A549 (cell line): Measurements from ENCODE around the gene PTPRG. TPM values are rescaled to one million over a fixed set of nuclear protein-coding genes. Genes with fewer than 3 reads are reported as not detected.

Source experiments
- ATAC-seq, 2 experiments: fragments of 200-7000 bp in 1 of 2; fragments of >200 bp in 1 of 2; cut with Nextera tagmentation in 1 of 2; cut with Tn5 transposase in 1 of 2; 3 replicates each; pipeline versions ENCODE4 v1.8.0 to v1.9.1; 2018 to 2020; ENCODE audit warnings: mild to moderate bottlenecking in 1 of 2, moderate library complexity in 1 of 2
- CTCF ChIA-PET: fragments of 300-600 bp; sonication (Branson Sonifier 250); formaldehyde crosslinking; extraction: SDS; loops from one replicate; lab custom pipeline; 2021; ENCODE audit warnings: antibody characterized with exemption, inconsistent platforms; lab: Yijun Ruan, JAX
- POLR2A ChIA-PET: fragments of 350-600 bp; formaldehyde crosslinking; extraction: SDS; loops from one replicate; lab custom pipeline; 2021; ENCODE audit warnings: antibody characterized with exemption, inconsistent platforms; lab: Yijun Ruan, JAX
- DNase-seq, 2 experiments: peaks; one replicate each; pipeline versions ENCODE4 v3.0.0 to v3.0.0-alpha.2; 2011 to 2016; ENCODE audit warnings: low read depth in 1 of 2, low spot score in 1 of 2
- FAIRE-seq: peaks from 2 replicates; lab custom pipeline; 2011; peaks lifted over from hg19 to GRCh38; lab: Jason Lieb, UNC
- H3K27ac ChIP-seq, 2 experiments: fragments of >200 bp; sonication (Bioruptor Twin); formaldehyde crosslinking; 3 replicates each; pipeline ENCODE4 v1.5.1; 2016 to 2017
- H3K4me1 ChIP-seq: fragments of >200 bp; sonication (Bioruptor Twin); formaldehyde crosslinking; 3 replicates; pipeline ENCODE4 v1.6.1; 2016
- H3K4me2 ChIP-seq: fragments of >200 bp; sonication (Bioruptor Twin); formaldehyde crosslinking; 3 replicates; pipeline ENCODE4 v1.6.1; 2016
- H3K4me3 ChIP-seq: fragments of >200 bp; sonication (Bioruptor Twin); formaldehyde crosslinking; 3 replicates; pipeline ENCODE4 v1.5.1; 2016
- H3K9me3 ChIP-seq: fragments of >200 bp; sonication (Bioruptor Twin); formaldehyde crosslinking; 3 replicates; pipeline ENCODE4 v1.6.1; 2016
- CEBPB ChIP-seq, 2 experiments: fragments of >200 bp in 1 of 2; sonication (Bioruptor Twin) in 1 of 2; formaldehyde crosslinking in 1 of 2; IDR thresholded peaks; 2 replicates each; pipeline ENCODE4 v1.6.1; 2012 to 2016
- CHD4 ChIP-seq: fragments of 200-600 bp; sonication (generic); IDR thresholded peaks from 2 replicates; pipeline ENCODE4 v1.6.1; 2016; ENCODE audit warnings: antibody characterized with exemption, mild to moderate bottlenecking, borderline replicate concordance
- EHF ChIP-seq: fragments of 250-450 bp; sonication (Bioruptor Pico); IDR thresholded peaks from 2 replicates; pipeline ENCODE4 v1.5.0; 2020; ENCODE audit warnings: mild to moderate bottlenecking
- EP300 ChIP-seq, 2 experiments: fragments of >200 bp; sonication (Bioruptor Twin); formaldehyde crosslinking; IDR thresholded peaks; 2 replicates in 1 of 2; 3 replicates in 1 of 2; pipeline ENCODE4 v1.6.1; 2016 to 2017
- FOSL2 ChIP-seq, 2 experiments: fragments of 450-650 bp in 1 of 2; fragments of >200 bp in 1 of 2; sonication (Bioruptor Twin) in 1 of 2; formaldehyde crosslinking; IDR thresholded peaks; 2 replicates each; pipeline versions ENCODE4 v1.5.0 to v1.6.1; 2016 to 2020; ENCODE audit warnings: mild to moderate bottlenecking in 1 of 2, moderate library complexity in 1 of 2
- HDAC2 ChIP-seq: fragments of 200-600 bp; sonication (generic); IDR thresholded peaks from 2 replicates; pipeline ENCODE4 v1.6.1; 2016
- JUN ChIP-seq, 2 experiments: fragments of >200 bp; sonication (Bioruptor Twin); formaldehyde crosslinking; IDR thresholded peaks; 2 replicates in 1 of 2; 3 replicates in 1 of 2; pipeline ENCODE4 v1.6.1; 2016 to 2017
- NR3C1 ChIP-seq: fragments of >200 bp; sonication (Bioruptor Twin); formaldehyde crosslinking; IDR thresholded peaks from 3 replicates; pipeline ENCODE4 v1.6.1; 2017
- ZSCAN20 ChIP-seq: fragments of 250-450 bp; sonication (Bioruptor Pico); IDR thresholded peaks from 2 replicates; pipeline ENCODE4 v1.8.0; 2022; ENCODE audit warnings: mild to moderate bottlenecking, moderate library complexity
- WGBS: methylation state at CpG from one replicate; pipeline ENCODE4 v1.1.6; 2017; ENCODE audit errors: missing lambda C conversion rate; 5-methylcytosine and 5-hydroxymethylcytosine counted together
- polyA plus RNA-seq, 4 experiments: library from polyadenylated mRNA; depleted of rRNA in 3 of 4; stranded (reverse); fragments of >200 nt; fragmentation: RNase III in 1 of 4; extraction: RNeasy Plus Mini Kit Qiagen cat#74134 plus additional on column Dnase treatment in 1 of 4; gene quantifications; 2 replicates in 3 of 4; 3 replicates in 1 of 4; pipeline ENCODE4 v1.2.3, GENCODE V29; 2011 to 2017
- TF ChIP-seq, protein P1 (sequence below): fragments of >200 bp; sonication (Bioruptor Twin); formaldehyde crosslinking; IDR thresholded peaks from 3 replicates; pipeline ENCODE4 v1.5.1; 2016
- TF ChIP-seq, protein P2 (sequence below): IDR thresholded peaks from 2 replicates; pipeline ENCODE4 v1.6.1; 2012
- TF ChIP-seq, protein P3 (sequence below): IDR thresholded peaks from 2 replicates; pipeline ENCODE4 v1.6.1; 2012; ENCODE audit warnings: low read depth, borderline replicate concordance
- TF ChIP-seq, protein P4 (sequence below): fragments of 250-450 bp; sonication (Bioruptor Pico); IDR thresholded peaks from 2 replicates; pipeline ENCODE4 v1.5.0; 2021; ENCODE audit warnings: mild to moderate bottlenecking, moderate library complexity, borderline replicate concordance
- TF ChIP-seq, protein P5 (sequence below): fragments of 200-600 bp; sonication (generic); IDR thresholded peaks from 2 replicates; pipeline ENCODE4 v1.6.1; 2016; ENCODE audit warnings: antibody characterized with exemption, mild to moderate bottlenecking, moderate library complexity
- TF ChIP-seq, protein P6 (sequence below): fragments of 450-650 bp; IDR thresholded peaks from 2 replicates; pipeline ENCODE4 v1.6.1; 2014; ENCODE audit warnings: antibody characterized with exemption
- TF ChIP-seq, protein P7 (sequence below): IDR thresholded peaks from 2 replicates; pipeline ENCODE4 v1.6.1; 2012

PTPRG gene
- polyA plus RNA-seq, 2 of the 4 experiments (the other 2 are of a cell fraction): 4.5 to 4.8 TPM

DNA sequence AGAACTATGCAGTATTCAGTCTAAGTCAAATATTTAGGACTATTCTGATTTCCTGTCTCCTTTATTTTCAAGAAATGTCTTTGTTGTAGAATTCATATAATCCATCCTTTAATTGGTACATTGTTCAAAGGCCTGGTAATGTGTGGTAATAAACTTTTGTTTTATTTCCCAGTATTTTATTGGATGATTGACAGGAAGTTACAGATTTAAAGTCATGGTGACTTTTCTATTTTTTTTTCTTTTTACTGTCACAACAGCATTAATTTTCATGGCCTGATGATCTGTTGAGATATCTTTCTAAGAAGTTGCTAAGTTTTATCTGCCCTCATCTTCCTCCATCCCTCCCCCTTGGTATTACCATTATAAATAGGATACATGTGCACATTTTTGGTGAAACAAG lies 161.7 kb downstream of the PTPRG start:
- H3K4me3 ChIP-seq: no peak overlapping the region
- DNase-seq: no peak
- no peak for FAIRE-seq
- POLR2A ChIA-PET: no interaction called here
- H3K27ac ChIP-seq: no peak overlapping the region
- CTCF ChIA-PET: no interaction called here
- no peak for ATAC-seq
- H3K4me2 ChIP-seq: no peak overlapping the region
- TF ChIP-seq, protein P1, sequence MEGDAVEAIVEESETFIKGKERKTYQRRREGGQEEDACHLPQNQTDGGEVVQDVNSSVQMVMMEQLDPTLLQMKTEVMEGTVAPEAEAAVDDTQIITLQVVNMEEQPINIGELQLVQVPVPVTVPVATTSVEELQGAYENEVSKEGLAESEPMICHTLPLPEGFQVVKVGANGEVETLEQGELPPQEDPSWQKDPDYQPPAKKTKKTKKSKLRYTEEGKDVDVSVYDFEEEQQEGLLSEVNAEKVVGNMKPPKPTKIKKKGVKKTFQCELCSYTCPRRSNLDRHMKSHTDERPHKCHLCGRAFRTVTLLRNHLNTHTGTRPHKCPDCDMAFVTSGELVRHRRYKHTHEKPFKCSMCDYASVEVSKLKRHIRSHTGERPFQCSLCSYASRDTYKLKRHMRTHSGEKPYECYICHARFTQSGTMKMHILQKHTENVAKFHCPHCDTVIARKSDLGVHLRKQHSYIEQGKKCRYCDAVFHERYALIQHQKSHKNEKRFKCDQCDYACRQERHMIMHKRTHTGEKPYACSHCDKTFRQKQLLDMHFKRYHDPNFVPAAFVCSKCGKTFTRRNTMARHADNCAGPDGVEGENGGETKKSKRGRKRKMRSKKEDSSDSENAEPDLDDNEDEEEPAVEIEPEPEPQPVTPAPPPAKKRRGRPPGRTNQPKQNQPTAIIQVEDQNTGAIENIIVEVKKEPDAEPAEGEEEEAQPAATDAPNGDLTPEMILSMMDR: no peak
- TF ChIP-seq CHD4: no peak
- TF ChIP-seq, protein P2, sequence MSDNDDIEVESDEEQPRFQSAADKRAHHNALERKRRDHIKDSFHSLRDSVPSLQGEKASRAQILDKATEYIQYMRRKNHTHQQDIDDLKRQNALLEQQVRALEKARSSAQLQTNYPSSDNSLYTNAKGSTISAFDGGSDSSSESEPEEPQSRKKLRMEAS: no peak
- no peak for TF ChIP-seq EHF (CRISPR knock-in tag)
- TF ChIP-seq, protein P3, sequence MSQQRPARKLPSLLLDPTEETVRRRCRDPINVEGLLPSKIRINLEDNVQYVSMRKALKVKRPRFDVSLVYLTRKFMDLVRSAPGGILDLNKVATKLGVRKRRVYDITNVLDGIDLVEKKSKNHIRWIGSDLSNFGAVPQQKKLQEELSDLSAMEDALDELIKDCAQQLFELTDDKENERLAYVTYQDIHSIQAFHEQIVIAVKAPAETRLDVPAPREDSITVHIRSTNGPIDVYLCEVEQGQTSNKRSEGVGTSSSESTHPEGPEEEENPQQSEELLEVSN: no peak
- TF ChIP-seq, protein P4, sequence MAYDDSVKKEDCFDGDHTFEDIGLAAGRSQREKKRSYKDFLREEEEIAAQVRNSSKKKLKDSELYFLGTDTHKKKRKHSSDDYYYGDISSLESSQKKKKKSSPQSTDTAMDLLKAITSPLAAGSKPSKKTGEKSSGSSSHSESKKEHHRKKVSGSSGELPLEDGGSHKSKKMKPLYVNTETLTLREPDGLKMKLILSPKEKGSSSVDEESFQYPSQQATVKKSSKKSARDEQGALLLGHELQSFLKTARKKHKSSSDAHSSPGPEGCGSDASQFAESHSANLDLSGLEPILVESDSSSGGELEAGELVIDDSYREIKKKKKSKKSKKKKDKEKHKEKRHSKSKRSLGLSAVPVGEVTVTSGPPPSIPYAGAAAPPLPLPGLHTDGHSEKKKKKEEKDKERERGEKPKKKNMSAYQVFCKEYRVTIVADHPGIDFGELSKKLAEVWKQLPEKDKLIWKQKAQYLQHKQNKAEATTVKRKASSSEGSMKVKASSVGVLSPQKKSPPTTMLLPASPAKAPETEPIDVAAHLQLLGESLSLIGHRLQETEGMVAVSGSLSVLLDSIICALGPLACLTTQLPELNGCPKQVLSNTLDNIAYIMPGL (CRISPR knock-in tag): no peak
- TF ChIP-seq JUN (IDR thresholded peaks at IDR 0.05): no peak
- TF ChIP-seq ZSCAN20 (CRISPR knock-in tag): no peak
- no peak for TF ChIP-seq CEBPB (IDR thresholded peaks at IDR 0.05)
- TF ChIP-seq HDAC2: no peak
- TF ChIP-seq, protein P5, sequence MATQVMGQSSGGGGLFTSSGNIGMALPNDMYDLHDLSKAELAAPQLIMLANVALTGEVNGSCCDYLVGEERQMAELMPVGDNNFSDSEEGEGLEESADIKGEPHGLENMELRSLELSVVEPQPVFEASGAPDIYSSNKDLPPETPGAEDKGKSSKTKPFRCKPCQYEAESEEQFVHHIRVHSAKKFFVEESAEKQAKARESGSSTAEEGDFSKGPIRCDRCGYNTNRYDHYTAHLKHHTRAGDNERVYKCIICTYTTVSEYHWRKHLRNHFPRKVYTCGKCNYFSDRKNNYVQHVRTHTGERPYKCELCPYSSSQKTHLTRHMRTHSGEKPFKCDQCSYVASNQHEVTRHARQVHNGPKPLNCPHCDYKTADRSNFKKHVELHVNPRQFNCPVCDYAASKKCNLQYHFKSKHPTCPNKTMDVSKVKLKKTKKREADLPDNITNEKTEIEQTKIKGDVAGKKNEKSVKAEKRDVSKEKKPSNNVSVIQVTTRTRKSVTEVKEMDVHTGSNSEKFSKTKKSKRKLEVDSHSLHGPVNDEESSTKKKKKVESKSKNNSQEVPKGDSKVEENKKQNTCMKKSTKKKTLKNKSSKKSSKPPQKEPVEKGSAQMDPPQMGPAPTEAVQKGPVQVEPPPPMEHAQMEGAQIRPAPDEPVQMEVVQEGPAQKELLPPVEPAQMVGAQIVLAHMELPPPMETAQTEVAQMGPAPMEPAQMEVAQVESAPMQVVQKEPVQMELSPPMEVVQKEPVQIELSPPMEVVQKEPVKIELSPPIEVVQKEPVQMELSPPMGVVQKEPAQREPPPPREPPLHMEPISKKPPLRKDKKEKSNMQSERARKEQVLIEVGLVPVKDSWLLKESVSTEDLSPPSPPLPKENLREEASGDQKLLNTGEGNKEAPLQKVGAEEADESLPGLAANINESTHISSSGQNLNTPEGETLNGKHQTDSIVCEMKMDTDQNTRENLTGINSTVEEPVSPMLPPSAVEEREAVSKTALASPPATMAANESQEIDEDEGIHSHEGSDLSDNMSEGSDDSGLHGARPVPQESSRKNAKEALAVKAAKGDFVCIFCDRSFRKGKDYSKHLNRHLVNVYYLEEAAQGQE: no peak
- TF ChIP-seq FOSL2 (IDR thresholded peaks at IDR 0.05): no peak
- no peak for TF ChIP-seq FOSL2 (CRISPR knock-in tag; IDR thresholded peaks at IDR 0.05)
- TF ChIP-seq EP300 (IDR thresholded peaks at IDR 0.05): no peak
- TF ChIP-seq, protein P6, sequence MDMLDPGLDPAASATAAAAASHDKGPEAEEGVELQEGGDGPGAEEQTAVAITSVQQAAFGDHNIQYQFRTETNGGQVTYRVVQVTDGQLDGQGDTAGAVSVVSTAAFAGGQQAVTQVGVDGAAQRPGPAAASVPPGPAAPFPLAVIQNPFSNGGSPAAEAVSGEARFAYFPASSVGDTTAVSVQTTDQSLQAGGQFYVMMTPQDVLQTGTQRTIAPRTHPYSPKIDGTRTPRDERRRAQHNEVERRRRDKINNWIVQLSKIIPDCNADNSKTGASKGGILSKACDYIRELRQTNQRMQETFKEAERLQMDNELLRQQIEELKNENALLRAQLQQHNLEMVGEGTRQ: no peak
- H3K4me1 ChIP-seq: no peaks in the 10 kb centered on the region
- no peaks in the 10 kb centered on the region for H3K9me3 ChIP-seq

DNA sequence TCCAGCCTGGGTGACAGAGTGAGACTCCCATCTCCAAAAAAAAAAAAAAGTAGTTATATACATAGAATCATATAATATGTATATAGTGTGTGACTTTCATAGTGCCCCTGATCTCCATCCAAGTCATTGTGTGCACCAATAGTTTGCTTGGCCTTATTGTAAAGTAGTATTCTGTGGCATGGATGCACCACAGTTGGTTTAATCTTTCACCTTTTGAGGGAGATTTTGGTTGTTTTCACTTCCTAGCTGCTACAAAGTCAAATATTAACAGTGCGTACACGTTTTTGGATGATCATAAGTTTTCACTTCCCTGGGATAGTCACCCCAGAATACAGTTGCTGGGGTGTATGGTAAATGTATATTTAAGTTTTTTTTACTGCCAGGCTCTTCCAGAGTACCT lies 162.8 kb downstream of the PTPRG start:
- H3K27ac ChIP-seq: no peak overlapping the region
- H3K4me3 ChIP-seq: no peak overlapping the region
- FAIRE-seq: no peak
- no peaks in the 10 kb centered on the region for H3K9me3 ChIP-seq
- no peak for ATAC-seq
- H3K4me2 ChIP-seq: no peak overlapping the region
- ChIA-PET POLR2A (no interaction called here), CTCF (no interaction called here)
- no peak for DNase-seq
- 47% methylated on average over 2 of the region's 2 CpGs for WGBS
- TF ChIP-seq NR3C1: no peak
- TF ChIP-seq, protein P7, sequence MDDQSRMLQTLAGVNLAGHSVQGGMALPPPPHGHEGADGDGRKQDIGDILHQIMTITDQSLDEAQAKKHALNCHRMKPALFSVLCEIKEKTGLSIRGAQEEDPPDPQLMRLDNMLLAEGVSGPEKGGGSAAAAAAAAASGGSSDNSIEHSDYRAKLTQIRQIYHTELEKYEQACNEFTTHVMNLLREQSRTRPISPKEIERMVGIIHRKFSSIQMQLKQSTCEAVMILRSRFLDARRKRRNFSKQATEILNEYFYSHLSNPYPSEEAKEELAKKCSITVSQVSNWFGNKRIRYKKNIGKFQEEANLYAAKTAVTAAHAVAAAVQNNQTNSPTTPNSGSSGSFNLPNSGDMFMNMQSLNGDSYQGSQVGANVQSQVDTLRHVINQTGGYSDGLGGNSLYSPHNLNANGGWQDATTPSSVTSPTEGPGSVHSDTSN: no peak
- no peaks in the 10 kb centered on the region for H3K4me1 ChIP-seq
